SU-DHL-6 (cell line): ENCODE results near the gene BLTP3A.
"Not testable (repeated sequence)": the region's sequence is repeated elsewhere in the genome, so short reads cannot be mapped to it uniquely, and the experiment has no call there.

ENCODE experiments used
- H2AFZ ChIP-seq: fragments of 200-600 bp; sonication (generic); 2 replicates; pipeline ENCODE4 v1.6.1; 2014; ENCODE audit warnings: low read depth, mild to moderate bottlenecking, moderate library complexity, mixed read lengths, antibody characterized with exemption, low read length; ENCODE audit not compliant: severe bottlenecking
- H3F3A ChIP-seq: fragments of 200-600 bp; shearing (Covaris generic); 2 replicates; pipeline ENCODE4 v1.6.0; 2016; ENCODE audit warnings: antibody characterized with exemption, mild to moderate bottlenecking; ENCODE audit not compliant: insufficient read depth
- H3K27ac ChIP-seq: fragments of 200-600 bp; sonication (generic); 2 replicates; pipeline ENCODE4 v1.5.1; 2016; ENCODE audit warnings: low read depth, mild to moderate bottlenecking, low read length, moderate library complexity, mixed read lengths
- H3K27me3 ChIP-seq: fragments of 200-600 bp; sonication (generic), shearing (Covaris generic); 2 replicates; pipeline ENCODE4 v1.6.0; 2014; ENCODE audit warnings: mild to moderate bottlenecking, low read length
- H3K36me3 ChIP-seq: fragments of 200-600 bp; sonication (generic); 2 replicates; pipeline ENCODE4 v1.6.1; 2014; ENCODE audit warnings: mild to moderate bottlenecking, low read length, mixed read lengths
- H3K4me2 ChIP-seq: fragments of 300-600, 200-600 bp; shearing (Covaris generic), sonication (generic); 2 replicates; pipeline ENCODE4 v1.6.0; 2014; ENCODE audit warnings: low read length, low read depth, mild to moderate bottlenecking; ENCODE audit not compliant: poor library complexity, severe bottlenecking
- H3K4me3 ChIP-seq: fragments of 200-600 bp; sonication (generic); 2 replicates; pipeline ENCODE4 v1.5.1; 2014; ENCODE audit warnings: antibody characterized with exemption, low read length, mild to moderate bottlenecking, mixed read lengths; ENCODE audit not compliant: insufficient read depth, poor library complexity, severe bottlenecking
- H3K79me2 ChIP-seq: fragments of 200-600 bp; sonication (generic); 2 replicates; pipeline ENCODE4 v1.6.1; 2014; ENCODE audit warnings: mild to moderate bottlenecking, low read length, moderate library complexity; ENCODE audit not compliant: insufficient read depth
- H3K9ac ChIP-seq: fragments of 200-600 bp; sonication (generic); 2 replicates; pipeline ENCODE4 v1.7.0; 2014; ENCODE audit warnings: mild to moderate bottlenecking, low read length
- H3K9me2 ChIP-seq: fragments of 200-600 bp; sonication (generic); replicated peaks from 2 replicates; pipeline ENCODE4 v1.6.1; 2014; ENCODE audit warnings: low read length; ENCODE audit not compliant: insufficient read depth
- H3K9me3 ChIP-seq: fragments of 200-600 bp; sonication (generic); 2 replicates; pipeline ENCODE4 v1.6.1; 2014; ENCODE audit warnings: low read length, mixed read lengths; ENCODE audit not compliant: insufficient read depth
- H4K20me1 ChIP-seq: fragments of 200-600 bp; sonication (generic); 2 replicates; pipeline ENCODE4 v1.6.1; 2014; ENCODE audit warnings: low read depth, mild to moderate bottlenecking, antibody characterized with exemption, low read length, moderate library complexity, mixed read lengths
- CTCF ChIP-seq: fragments of 200-600 bp; sonication (generic); IDR thresholded peaks from one replicate; pipeline ENCODE4 v1.5.1; 2017; ENCODE audit warnings: antibody characterized with exemption, mild to moderate bottlenecking, low read length, moderate library complexity; ENCODE audit not compliant: insufficient read depth, poor library complexity, severe bottlenecking
- EZH2phosphoT487 ChIP-seq: fragments of 200-600 bp; sonication (generic), shearing (Covaris generic); conservative IDR thresholded peaks from 2 replicates; pipeline ENCODE4 v1.6.1; 2018; ENCODE audit warnings: mild to moderate bottlenecking, antibody characterized with exemption, low read length, moderate library complexity, mixed read lengths

BLTP3A gene

DNA sequence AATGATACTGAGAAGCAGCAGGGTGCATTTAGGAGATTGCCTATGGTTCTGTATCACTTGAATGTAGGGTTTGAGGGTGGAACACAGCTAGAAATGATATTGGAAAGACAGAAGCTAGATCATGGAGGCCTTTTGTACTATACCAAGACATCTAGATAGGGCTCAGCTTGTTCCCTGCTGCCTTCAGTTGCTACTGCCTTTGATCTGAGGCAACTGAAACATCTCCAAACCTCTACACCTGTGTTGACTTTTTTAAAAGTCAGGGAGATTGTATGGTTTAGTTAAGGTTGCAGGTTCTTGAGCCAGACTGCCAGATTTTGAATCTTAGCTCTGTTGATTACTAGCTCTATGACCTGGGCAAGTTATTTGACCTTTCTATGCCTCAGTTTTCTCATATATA, 12.7 kb downstream of the BLTP3A start:
- Histone ChIP-seq H3K36me3 (no peaks in the 10 kb centered on the region), H3K9me3 (no peaks in the 10 kb centered on the region), H3K4me3 (no peak overlapping the region), H4K20me1 (peaks cover 29% of the 10 kb centered on the region; the same call in 1 of the 2 replicates), H3K4me2 (no peak overlapping the region), H2AFZ (no peak overlapping the region), H3K27ac (no peak overlapping the region), H3F3A (peaks cover 4% of the 10 kb centered on the region; the same call in 1 of the 2 replicates), H3K79me2 (peaks cover 95% of the 10 kb centered on the region), H3K9ac (no peak overlapping the region), H3K9me2 (no peaks in the 10 kb centered on the region), H3K27me3 (no peaks in the 10 kb centered on the region)
- TF ChIP-seq EZH2phosphoT487 (no peak), CTCF (no peak)

GRCh38 chr6:34805074-34805473, 13.2 kb downstream of the BLTP3A start:
- not testable (repeated sequence) for H3K4me3 ChIP-seq, H3K27me3 ChIP-seq, H3F3A ChIP-seq, H3K27ac ChIP-seq, H3K4me2 ChIP-seq, H3K36me3 ChIP-seq, H3K9ac ChIP-seq, H2AFZ ChIP-seq, H3K9me3 ChIP-seq, H3K9me2 ChIP-seq
- Histone ChIP-seq H3K79me2 (peaks cover 93% of the 10 kb centered on the region), H4K20me1 (peaks cover 24% of the 10 kb centered on the region; the same call in 1 of the 2 replicates)

DNA sequence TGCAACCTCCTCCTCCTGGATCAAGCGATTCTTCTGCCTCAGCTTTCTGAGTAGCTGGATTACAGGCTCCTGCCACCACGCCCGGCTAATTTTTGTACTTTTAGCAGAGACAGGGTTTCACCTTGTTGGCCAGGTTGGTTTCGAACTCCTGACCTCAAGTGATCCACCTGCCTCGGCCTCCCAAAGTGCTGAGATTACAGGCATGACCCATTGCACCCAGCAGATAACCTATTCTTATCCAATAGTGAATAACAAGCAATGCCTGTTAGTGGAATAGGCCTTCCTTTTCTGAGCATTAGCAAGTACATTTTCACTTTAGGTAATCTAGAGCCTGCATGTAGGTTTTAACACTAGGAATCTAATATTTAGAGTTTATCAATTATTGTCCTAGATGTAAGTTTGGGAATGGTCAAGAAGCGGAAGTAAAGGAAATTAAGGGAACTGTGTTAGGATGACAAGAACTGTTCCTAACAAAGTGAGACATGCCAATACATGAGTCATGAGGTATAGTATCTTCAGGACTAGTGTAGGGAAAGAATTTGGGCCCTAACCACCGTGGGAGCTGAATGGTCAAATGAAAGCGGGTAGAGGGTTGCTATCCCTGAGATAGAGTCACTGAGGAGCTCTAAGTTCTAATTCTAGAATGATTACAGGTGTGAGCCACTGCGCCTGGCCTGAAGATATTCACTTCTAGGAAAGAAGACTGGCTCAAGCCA, 15.0 kb downstream of the BLTP3A start:
- Histone ChIP-seq H3K9me3 (no peaks in the 10 kb centered on the region), H3K36me3 (no peaks in the 10 kb centered on the region), H3K9ac (no peak overlapping the region), H3F3A (no peaks in the 10 kb centered on the region), H3K4me2 (no peak overlapping the region), H3K9me2 (no peaks in the 10 kb centered on the region), H4K20me1 (peaks cover 16% of the 10 kb centered on the region; the same call in 1 of the 2 replicates), H2AFZ (no peak overlapping the region), H3K27ac (no peak overlapping the region), H3K4me3 (no peak overlapping the region), H3K79me2 (peaks cover 92% of the 10 kb centered on the region), H3K27me3 (no peaks in the 10 kb centered on the region)
- no peak for TF ChIP-seq CTCF
- no peak for TF ChIP-seq EZH2phosphoT487

- H3F3A ChIP-seq, H3K9me3 ChIP-seq, H3K36me3 ChIP-seq, H2AFZ ChIP-seq, H3K27ac ChIP-seq, H3K27me3 ChIP-seq, H3K9me2 ChIP-seq, H3K4me3 ChIP-seq, H3K4me2 ChIP-seq, H3K9ac ChIP-seq: not testable (repeated sequence)
- Histone ChIP-seq H3K79me2 (peaks cover 96% of the 10 kb centered on the region), H4K20me1 (peaks cover 12% of the 10 kb centered on the region; the same call in 1 of the 2 replicates)
These were observed 16.6 kb downstream of the BLTP3A start for GRCh38 chr6:34808473-34808872.

- peaks cover 96% of the 10 kb centered on the region for H3K79me2 ChIP-seq
- H3K9ac ChIP-seq, H3K36me3 ChIP-seq, H3K4me3 ChIP-seq, H3K27me3 ChIP-seq, H3K4me2 ChIP-seq, H2AFZ ChIP-seq, H3K9me3 ChIP-seq, H3K9me2 ChIP-seq, H4K20me1 ChIP-seq, H3K27ac ChIP-seq, H3F3A ChIP-seq: not testable (repeated sequence)
These were observed 17.5 kb downstream of the BLTP3A start for GRCh38 chr6:34809419-34809818.
